ENCODE data around the gene LRCH1.

Gene LRCH1

GRCh38 chr13:46665248-46665632 lies 112.3 kb downstream of the LRCH1 start:
- no peak for TF ChIP-seq CTCF (IDR thresholded peaks at IDR 0.05; ENCODE audit: low read depth, low read length, missing control alignments)
- no peak overlapping the region for H3K4me3 ChIP-seq (ENCODE audit: low read depth, low read length)
- DNase-seq (ENCODE audit: low read depth): no peak

- TF ChIP-seq CTCF (IDR thresholded peaks at IDR 0.05; ENCODE audit: low read depth, low read length, missing control alignments): no peak
- DNase-seq (ENCODE audit: low read depth): no peak
- H3K4me3 ChIP-seq (ENCODE audit: low read depth, low read length): no peak overlapping the region
Observed at GRCh38 chr13:46665633-46666482, 112.9 kb downstream of the LRCH1 start.

GRCh38 chr13:46666727-46667456 lies 113.9 kb downstream of the LRCH1 start:
- no peak overlapping the region for H3K4me3 ChIP-seq (ENCODE audit: low read depth, low read length)

GRCh38 chr13:46667687-46668281 lies 114.8 kb downstream of the LRCH1 start:
- TF ChIP-seq CTCF (IDR thresholded peaks at IDR 0.05; ENCODE audit: low read depth, low read length, missing control alignments): no peak
- peak overlapping the region; percentile 45; the same call in 1 of the 2 replicates for H3K4me3 ChIP-seq (ENCODE audit: low read depth, low read length)
- no peak for DNase-seq (ENCODE audit: low read depth)

More at GRCh38 chr13:46666727-46667456, 113.9 kb downstream of the LRCH1 start:
- peak; percentile 27 for TF ChIP-seq CTCF (IDR thresholded peaks at IDR 0.05; ENCODE audit: low read depth, low read length, missing control alignments)
- DNase-seq (ENCODE audit: low read depth): no peak

- peak overlapping the region; percentile 45 for H3K4me3 ChIP-seq (ENCODE audit: low read depth, low read length)
- no peak for TF ChIP-seq CTCF (IDR thresholded peaks at IDR 0.05; ENCODE audit: low read depth, low read length, missing control alignments)
- DNase-seq (ENCODE audit: low read depth): no peak
Observed at GRCh38 chr13:46668302-46668720, 115.3 kb downstream of the LRCH1 start.

GRCh38 chr13:46668931-46669525 lies 116.1 kb downstream of the LRCH1 start:
- H3K4me3 ChIP-seq (ENCODE audit: low read depth, low read length): no peak overlapping the region
- DNase-seq (ENCODE audit: low read depth): no peak
- TF ChIP-seq CTCF (IDR thresholded peaks at IDR 0.05; ENCODE audit: low read depth, low read length, missing control alignments): no peak

Measured in GM12864 (cell line).